HFF-Myc (cell line): ENCODE results near the gene QRFPR.

Experiments
- DNase-seq: peaks from one replicate; pipeline ENCODE4 v3.0.0-alpha.2; 2011; ENCODE audit warnings: low read depth; ENCODE audit errors: extremely low read depth
- H3K4me3 ChIP-seq: replicated peaks from 2 replicates; pipeline ENCODE4 v1.5.1; 2011; ENCODE audit warnings: low read depth, mild to moderate bottlenecking, control low read depth, low read length
- CTCF ChIP-seq: IDR thresholded peaks from 2 replicates; pipeline ENCODE4 v1.5.1; 2012; ENCODE audit warnings: mild to moderate bottlenecking, low read depth, low read length, control low read depth; ENCODE audit errors: missing control alignments

Gene QRFPR

GRCh38 chr4:121306931-121307330 is 73.9 kb downstream of the QRFPR start:
- no peak for DNase-seq
- TF ChIP-seq CTCF = no peak
- no peak overlapping the region for H3K4me3 ChIP-seq

DNA sequence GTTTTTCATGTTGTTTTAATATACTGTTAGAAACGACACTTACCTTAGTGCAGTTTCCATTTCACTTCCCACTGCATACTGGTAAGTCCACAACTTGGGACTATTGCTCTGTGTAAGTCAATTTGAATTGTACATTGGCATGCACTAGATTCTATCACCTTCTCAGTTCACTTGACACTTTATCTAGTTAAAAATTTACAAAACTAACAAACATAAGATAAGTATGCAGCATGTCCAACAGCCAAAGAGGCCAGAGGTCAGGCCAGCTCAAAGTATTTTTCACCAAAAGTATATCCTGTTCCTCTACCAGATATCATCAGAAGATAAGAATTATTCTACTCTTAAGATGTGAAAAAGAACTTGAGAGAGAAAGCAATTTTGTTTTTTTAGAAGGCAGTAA is 75.9 kb downstream of the QRFPR start:
- no peak overlapping the region for H3K4me3 ChIP-seq
- no peak for DNase-seq
- TF ChIP-seq CTCF = no peak

DNA sequence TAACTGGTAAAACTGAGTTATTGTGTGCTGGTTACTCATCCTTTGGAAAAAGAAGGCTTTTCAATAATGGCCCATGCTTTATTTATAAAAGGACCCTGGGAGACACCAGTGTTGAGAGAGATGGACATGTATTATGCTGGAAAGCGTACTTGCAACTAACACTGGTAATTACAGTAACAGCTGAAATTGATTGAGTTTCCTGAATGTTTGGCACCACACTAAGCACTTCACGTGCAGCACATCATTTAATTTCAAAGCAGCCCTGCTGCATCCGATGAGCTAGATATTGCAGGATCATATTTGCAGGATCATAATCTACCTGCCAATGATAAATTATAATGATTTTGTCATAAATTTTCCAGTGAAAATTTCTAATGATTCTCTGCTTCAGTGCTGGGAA is 81.5 kb downstream of the QRFPR start:
- no peak for DNase-seq
- no peak overlapping the region for H3K4me3 ChIP-seq
- TF ChIP-seq CTCF = no peak

DNA sequence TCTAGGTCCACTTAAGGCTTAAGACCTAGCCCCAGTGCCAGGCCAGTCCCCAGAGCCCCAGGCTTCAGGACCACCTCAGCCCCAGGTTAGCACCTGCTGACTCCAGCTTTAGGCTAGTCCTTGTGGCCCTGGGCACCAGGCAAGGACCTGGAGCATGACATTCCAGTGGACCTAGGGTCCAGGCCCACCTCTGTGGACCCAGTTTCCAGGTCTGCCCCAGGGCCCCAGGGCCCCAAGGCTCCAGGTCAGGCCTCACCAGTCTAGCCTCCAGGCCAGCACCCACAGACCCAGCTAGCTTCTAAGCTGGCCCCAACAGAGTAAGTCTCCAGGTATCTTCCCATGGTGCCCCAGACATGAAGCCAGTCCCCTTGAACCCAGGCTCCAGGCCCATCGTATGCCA is 97.5 kb downstream of the QRFPR start:
- H3K4me3 ChIP-seq = no peak overlapping the region
- DNase-seq = no peak
- TF ChIP-seq CTCF = no peak

GRCh38 chr4:121280425-121280824 is 100.4 kb downstream of the QRFPR start:
- no peak for TF ChIP-seq CTCF
- DNase-seq = no peak
- H3K4me3 ChIP-seq = no peak overlapping the region

DNA sequence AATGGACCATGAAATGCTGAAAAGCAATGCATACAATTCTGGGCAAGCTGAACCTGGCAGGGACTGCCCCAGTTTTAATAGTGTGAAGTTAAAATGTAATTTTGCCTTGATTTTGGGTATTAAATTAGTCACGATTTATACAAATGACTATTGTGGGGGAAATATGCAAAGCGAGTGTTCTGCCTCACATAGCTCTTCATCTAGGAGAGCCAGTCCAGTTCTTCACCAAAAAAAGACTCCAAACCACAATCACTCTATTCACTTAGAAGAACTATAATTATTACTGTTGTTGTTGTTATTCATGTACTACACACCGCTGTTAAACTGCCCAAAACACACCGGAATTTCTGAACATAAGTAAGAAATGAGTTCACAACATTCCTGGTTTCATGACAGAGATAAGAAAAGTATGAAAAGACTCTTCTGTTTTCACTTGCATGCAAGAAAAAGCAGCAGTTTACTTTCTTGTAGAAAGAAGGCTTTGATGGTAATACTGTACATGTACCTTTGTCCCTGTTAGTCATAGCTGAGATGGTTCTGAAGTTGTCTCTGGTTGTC is 101.9 kb downstream of the QRFPR start:
- no peak for DNase-seq
- no peak overlapping the region for H3K4me3 ChIP-seq
- no peak for TF ChIP-seq CTCF
